ENCODE measurements around the gene GALNT6.

Gene GALNT6

GRCh38 chr12:51368640-51369517 lies 22.3 kb downstream of the GALNT6 start:
- no peak for TF ChIP-seq CTCF (conservative IDR thresholded peaks at IDR 0.05; ENCODE audit: control insufficient read depth, insufficient read depth, low read depth, low read length)
- no peak overlapping the region for H3K4me3 ChIP-seq (ENCODE audit: control insufficient read depth, low read depth, low read length)

GRCh38 chr12:51365276-51365675 lies 25.9 kb downstream of the GALNT6 start:
- no peak for DNase-seq (ENCODE audit: low read depth)
- no peak overlapping the region for H3K4me3 ChIP-seq (ENCODE audit: control insufficient read depth, low read depth, low read length)
- TF ChIP-seq CTCF (conservative IDR thresholded peaks at IDR 0.05; ENCODE audit: control insufficient read depth, insufficient read depth, low read depth, low read length), result no peak

More at GRCh38 chr12:51368640-51369517, 22.3 kb downstream of the GALNT6 start:
- DNase-seq (ENCODE audit: low read depth), result no peak

GRCh38 chr12:51364001-51364400 lies 27.2 kb downstream of the GALNT6 start:
- DNase-seq (ENCODE audit: low read depth), result no peak
- no peak overlapping the region for H3K4me3 ChIP-seq (ENCODE audit: control insufficient read depth, low read depth, low read length)
- no peak for TF ChIP-seq CTCF (conservative IDR thresholded peaks at IDR 0.05; ENCODE audit: control insufficient read depth, insufficient read depth, low read depth, low read length)

- TF ChIP-seq CTCF (conservative IDR thresholded peaks at IDR 0.05; ENCODE audit: control insufficient read depth, insufficient read depth, low read depth, low read length), result no peak
- H3K4me3 ChIP-seq (ENCODE audit: control insufficient read depth, low read depth, low read length), result no peak overlapping the region
- DNase-seq (ENCODE audit: low read depth), result no peak
These were observed 28.4 kb downstream of the GALNT6 start for GRCh38 chr12:51362747-51363342.

- no peak overlapping the region for H3K4me3 ChIP-seq (ENCODE audit: control insufficient read depth, low read depth, low read length)
- no peak for TF ChIP-seq CTCF (conservative IDR thresholded peaks at IDR 0.05; ENCODE audit: control insufficient read depth, insufficient read depth, low read depth, low read length)
- DNase-seq (ENCODE audit: low read depth), result no peak
These were observed 28.9 kb downstream of the GALNT6 start for GRCh38 chr12:51362307-51362706.

GRCh38 chr12:51361161-51362016 lies 29.8 kb downstream of the GALNT6 start:
- H3K4me3 ChIP-seq (ENCODE audit: control insufficient read depth, low read depth, low read length), result no peak overlapping the region
- TF ChIP-seq CTCF (conservative IDR thresholded peaks at IDR 0.05; ENCODE audit: control insufficient read depth, insufficient read depth, low read depth, low read length), result peak; percentile 4
- DNase-seq (ENCODE audit: low read depth), result no peak
